ENCODE results near the gene UBXN11. TPM values are rescaled to one million over a fixed set of nuclear protein-coding genes. Genes with fewer than 3 reads are reported as not detected.

UBXN11 gene
- total RNA-seq, 2 donors from 2014 or later: 8.7 to 25.7 TPM

GRCh38 chr1:26284597-26285347, 21.7 kb downstream of the UBXN11 start:
- no peaks in the 10 kb centered on the region for H3K9me3 ChIP-seq
- intact Hi-C loops (cut with DNase I): loop anchor here (2.0 kb wide), 1 partner anchor 80 kb away; no protein-coding TSS in a partner anchor
- peak; percentile 82 for TF ChIP-seq CTCF (IDR thresholded peaks at IDR 0.05)
- no peaks in the 10 kb centered on the region for H3K27me3 ChIP-seq
- H3K9ac ChIP-seq (ENCODE audit: low read depth in 2 of 2, low read length in 2 of 2): peak overlapping the region in 1 of 2 donors; percentile 68
- H3K27ac ChIP-seq: peak overlapping the region; percentile 34
- H3K4me3 ChIP-seq: no peak overlapping the region
- peaks cover 15% of the 10 kb centered on the region for H3K4me1 ChIP-seq
- peak; percentile 74 for DNase-seq
- H3K36me3 ChIP-seq: peaks cover 7% of the 10 kb centered on the region

GRCh38 chr1:26283871-26284596, 22.4 kb downstream of the UBXN11 start:
- H3K9ac ChIP-seq (ENCODE audit: low read depth in 2 of 2, low read length in 2 of 2): peak overlapping the region in 1 of 2 donors; percentile 68
- peaks cover 7% of the 10 kb centered on the region for H3K36me3 ChIP-seq
- no peaks in the 10 kb centered on the region for H3K27me3 ChIP-seq
- no peaks in the 10 kb centered on the region for H3K9me3 ChIP-seq
- peak overlapping the region; percentile 34 for H3K27ac ChIP-seq
- H3K4me3 ChIP-seq: no peak overlapping the region
- TF ChIP-seq CTCF (IDR thresholded peaks at IDR 0.05): no peak
- H3K4me1 ChIP-seq: peaks cover 13% of the 10 kb centered on the region
- no peak for DNase-seq
- intact Hi-C loops (cut with DNase I): loop anchor here (2.0 kb wide), 1 partner anchor 81 kb away; no protein-coding TSS in a partner anchor

- Histone ChIP-seq H3K27me3 (no peaks in the 10 kb centered on the region), H3K4me1 (peaks cover 14% of the 10 kb centered on the region), H3K27ac (peak overlapping the region; percentile 34), H3K4me3 (no peak overlapping the region), H3K9ac (ENCODE audit: low read depth in 2 of 2, low read length in 2 of 2) (peak overlapping the region in 1 of 2 donors; percentile 6), H3K36me3 (peaks cover 7% of the 10 kb centered on the region), H3K9me3 (no peaks in the 10 kb centered on the region)
- DNase-seq: no peak
- intact Hi-C loops (cut with DNase I): no loop called here
- no peak for TF ChIP-seq CTCF (IDR thresholded peaks at IDR 0.05)
These were observed 23.1 kb downstream of the UBXN11 start for GRCh38 chr1:26283279-26283853.

- no peak for TF ChIP-seq CTCF (IDR thresholded peaks at IDR 0.05)
- no peak overlapping the region for H3K27ac ChIP-seq
- peaks cover 7% of the 10 kb centered on the region for H3K36me3 ChIP-seq
- peaks cover 14% of the 10 kb centered on the region for H3K4me1 ChIP-seq
- H3K9ac ChIP-seq (ENCODE audit: low read depth in 2 of 2, low read length in 2 of 2): no peak overlapping the region
- no peaks in the 10 kb centered on the region for H3K27me3 ChIP-seq
- intact Hi-C loops (cut with DNase I): no loop called here
- DNase-seq: no peak
- no peak overlapping the region for H3K4me3 ChIP-seq
- H3K9me3 ChIP-seq: no peaks in the 10 kb centered on the region
These were observed 24.0 kb downstream of the UBXN11 start for GRCh38 chr1:26282401-26282918.

- intact Hi-C loops (cut with DNase I): no loop called here
- H3K27ac ChIP-seq: peak overlapping the region; percentile 95
- no peaks in the 10 kb centered on the region for H3K9me3 ChIP-seq
- peak; percentile 35 for DNase-seq
- H3K36me3 ChIP-seq: peaks cover 7% of the 10 kb centered on the region
- H3K4me1 ChIP-seq: peaks cover 15% of the 10 kb centered on the region
- no peak for TF ChIP-seq CTCF (IDR thresholded peaks at IDR 0.05)
- H3K9ac ChIP-seq (ENCODE audit: low read depth in 2 of 2, low read length in 2 of 2): no peak overlapping the region
- no peaks in the 10 kb centered on the region for H3K27me3 ChIP-seq
- no peak overlapping the region for H3K4me3 ChIP-seq
These were observed 24.5 kb downstream of the UBXN11 start for GRCh38 chr1:26281971-26282370.
